Measurements from ENCODE around the gene CST1. TPM values are rescaled to one million over a fixed set of nuclear protein-coding genes. Genes with fewer than 3 reads are reported as not detected.
"Not testable (repeated sequence)": the region's sequence is repeated elsewhere in the genome, so short reads cannot be mapped to it uniquely, and the experiment has no call there.

The CST1 gene
- total RNA-seq, 6 experiments from 2014 or later, result not detected

GRCh38 chr20:23773127-23773526 is 22.4 kb upstream of the CST1 start:
- no peak overlapping the region for H3K27ac Mint-ChIP-seq
- H3K4me3 Mint-ChIP-seq, result no peak overlapping the region

GRCh38 chr20:23772074-23772473 is 21.3 kb upstream of the CST1 start:
- H3K9me3 Mint-ChIP-seq, result no peaks in the 10 kb centered on the region
- H3K36me3 Mint-ChIP-seq (ENCODE audit: low read depth), result no peaks in the 10 kb centered on the region
- no peak for DNase-seq
- H3K4me3 Mint-ChIP-seq, result no peak overlapping the region
- TF ChIP-seq CTCF (IDR thresholded peaks at IDR 0.05), result no peak
- H3K4me1 Mint-ChIP-seq (ENCODE audit: low read depth), result no peaks in the 10 kb centered on the region
- no peak overlapping the region for H3K27ac Mint-ChIP-seq
- peaks cover 12% of the 10 kb centered on the region for H3K27me3 Mint-ChIP-seq (ENCODE audit: insufficient read depth)

More at GRCh38 chr20:23773127-23773526, 22.4 kb upstream of the CST1 start:
- TF ChIP-seq CTCF (IDR thresholded peaks at IDR 0.05), result no peak
- peaks cover 12% of the 10 kb centered on the region for H3K27me3 Mint-ChIP-seq (ENCODE audit: insufficient read depth)
- no peak for DNase-seq
- no peaks in the 10 kb centered on the region for H3K9me3 Mint-ChIP-seq
- no peaks in the 10 kb centered on the region for H3K36me3 Mint-ChIP-seq (ENCODE audit: low read depth)
- H3K4me1 Mint-ChIP-seq (ENCODE audit: low read depth), result no peaks in the 10 kb centered on the region

DNA sequence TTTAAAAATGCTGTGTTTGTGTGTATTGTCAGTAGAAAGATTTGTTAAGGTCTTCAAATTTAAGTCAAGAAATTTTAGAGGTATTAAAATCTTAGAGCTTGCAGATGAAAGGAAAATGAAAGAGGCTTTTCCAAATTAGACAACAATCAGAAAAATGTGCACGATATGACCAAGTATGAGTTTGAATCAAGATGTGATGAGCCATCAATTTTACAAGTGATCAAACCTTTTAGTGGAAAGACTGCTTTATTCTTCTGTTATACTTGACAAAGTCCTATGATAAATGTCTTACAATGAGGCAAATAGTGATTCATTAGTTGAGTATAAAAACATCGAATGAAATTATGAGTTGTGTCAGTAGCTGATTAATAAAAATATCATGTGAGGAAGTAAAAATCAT is 19.6 kb upstream of the CST1 start:
- DNase-seq, result no peak
- H3K4me1 Mint-ChIP-seq (ENCODE audit: low read depth), result no peaks in the 10 kb centered on the region
- H3K9me3 Mint-ChIP-seq, result no peaks in the 10 kb centered on the region
- no peak overlapping the region for H3K27ac Mint-ChIP-seq
- no peak overlapping the region for H3K4me3 Mint-ChIP-seq
- H3K36me3 Mint-ChIP-seq (ENCODE audit: low read depth), result no peaks in the 10 kb centered on the region
- no peak for TF ChIP-seq CTCF (IDR thresholded peaks at IDR 0.05)
- peaks cover 24% of the 10 kb centered on the region for H3K27me3 Mint-ChIP-seq (ENCODE audit: insufficient read depth)

- H3K36me3 Mint-ChIP-seq (ENCODE audit: low read depth); H3K27ac Mint-ChIP-seq; H3K9me3 Mint-ChIP-seq; H3K4me1 Mint-ChIP-seq (ENCODE audit: low read depth); DNase-seq; H3K4me3 Mint-ChIP-seq: not testable (repeated sequence)
- H3K27me3 Mint-ChIP-seq (ENCODE audit: insufficient read depth), result peaks cover 22% of the 10 kb centered on the region
Observed at GRCh38 chr20:23768520-23768919, 17.8 kb upstream of the CST1 start.

DNA sequence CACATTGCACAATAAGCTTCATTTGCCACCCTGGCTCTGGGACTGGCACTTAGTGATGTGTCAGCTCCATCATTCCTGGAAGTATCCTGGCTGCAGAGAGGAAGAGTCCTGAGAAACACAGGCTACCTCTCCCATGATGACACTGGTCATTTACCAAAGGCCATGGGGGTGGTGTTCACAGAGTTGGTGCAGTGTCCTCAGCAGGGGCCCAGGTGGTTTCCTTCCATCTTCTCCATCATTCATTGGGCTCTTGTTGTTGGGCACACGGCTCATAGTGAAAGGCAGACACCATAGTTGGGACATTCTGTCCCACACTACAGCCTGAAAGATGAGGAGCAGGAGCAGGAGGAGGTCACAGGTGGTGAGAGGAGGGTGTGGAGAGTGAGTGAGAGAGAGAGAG is 15.8 kb upstream of the CST1 start:
- H3K36me3 Mint-ChIP-seq (ENCODE audit: low read depth), result no peaks in the 10 kb centered on the region
- peaks cover 23% of the 10 kb centered on the region for H3K27me3 Mint-ChIP-seq (ENCODE audit: insufficient read depth)
- H3K4me3 Mint-ChIP-seq, result no peak overlapping the region
- H3K27ac Mint-ChIP-seq, result no peak overlapping the region
- no peaks in the 10 kb centered on the region for H3K4me1 Mint-ChIP-seq (ENCODE audit: low read depth)
- no peak for DNase-seq
- no peak for TF ChIP-seq CTCF (IDR thresholded peaks at IDR 0.05)
- no peaks in the 10 kb centered on the region for H3K9me3 Mint-ChIP-seq

- no peak overlapping the region for H3K4me3 Mint-ChIP-seq
- no peak overlapping the region for H3K27ac Mint-ChIP-seq
- H3K27me3 Mint-ChIP-seq (ENCODE audit: insufficient read depth), result peaks cover 23% of the 10 kb centered on the region
- no peaks in the 10 kb centered on the region for H3K9me3 Mint-ChIP-seq
- TF ChIP-seq CTCF (IDR thresholded peaks at IDR 0.05), result no peak
- no peaks in the 10 kb centered on the region for H3K36me3 Mint-ChIP-seq (ENCODE audit: low read depth)
- H3K4me1 Mint-ChIP-seq (ENCODE audit: low read depth), result no peaks in the 10 kb centered on the region
- DNase-seq, result no peak
Observed at GRCh38 chr20:23765578-23765977, 14.8 kb upstream of the CST1 start.

DNA sequence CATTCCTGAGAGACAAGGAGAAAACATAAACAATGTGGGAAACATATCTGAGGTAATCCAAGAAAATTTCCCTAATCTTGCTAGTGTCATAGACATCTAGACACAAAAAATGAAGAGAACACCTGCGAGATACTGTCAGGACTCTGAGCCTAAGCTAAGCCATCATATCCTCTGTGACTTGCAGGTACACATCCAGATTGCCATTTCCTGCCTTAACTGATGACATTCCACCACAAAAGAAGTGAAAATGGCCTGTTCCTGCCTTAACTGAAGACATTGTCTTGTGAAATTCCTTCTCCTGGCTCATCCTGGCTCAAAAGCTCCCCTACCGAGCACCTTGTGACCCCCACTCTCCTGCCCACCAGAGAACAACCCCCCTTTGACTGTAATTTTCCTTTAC is 13.9 kb upstream of the CST1 start:
- H3K27me3 Mint-ChIP-seq (ENCODE audit: insufficient read depth), result peaks cover 23% of the 10 kb centered on the region
- H3K9me3 Mint-ChIP-seq; H3K4me1 Mint-ChIP-seq (ENCODE audit: low read depth); DNase-seq; H3K36me3 Mint-ChIP-seq (ENCODE audit: low read depth); H3K4me3 Mint-ChIP-seq; H3K27ac Mint-ChIP-seq: not testable (repeated sequence)
